Fibroblast of skin of right biceps (primary cell): ENCODE measurements around the gene ESAM.
"Not testable (repeated sequence)": the region's sequence is repeated elsewhere in the genome, so short reads cannot be mapped to it uniquely, and the experiment has no call there.

Experiments
- DNase-seq: peaks from one replicate; pipeline ENCODE4 v3.0.0-alpha.2; 2013

ESAM gene

GRCh38 chr11:124762105-124762623 lies at the start of gene ESAM:
TSS of gene ESAM (minus strand) at chr11:124762290. CDS start at chr11:124762154, 136 bp downstream.
- no peak for DNase-seq

- no peak for DNase-seq
Measured at GRCh38 chr11:124811399-124812125, 49.5 kb upstream of the ESAM start.

GRCh38 chr11:124807660-124808270 lies 45.7 kb upstream of the ESAM start:
- DNase-seq = no peak

- no peak for DNase-seq
Measured at GRCh38 chr11:124807201-124807600, 45.1 kb upstream of the ESAM start.

- DNase-seq = no peak
Measured at GRCh38 chr11:124804884-124805283, 42.8 kb upstream of the ESAM start.

GRCh38 chr11:124801636-124802312 lies 39.7 kb upstream of the ESAM start:
- DNase-seq = peak; percentile 44

- peak; percentile 61 for DNase-seq
Measured at GRCh38 chr11:124801014-124801413, 38.9 kb upstream of the ESAM start.

GRCh38 chr11:124800226-124800929 lies 38.3 kb upstream of the ESAM start, which contains the start of gene MSANTD2:
TSS of gene MSANTD2 (minus strand) at chr11:124800406. CDS start at chr11:124800380, 26 bp downstream.
- DNase-seq = peak; percentile 82

GRCh38 chr11:124799348-124800225 lies 37.5 kb upstream of the ESAM start:
- DNase-seq = peak; percentile 21

GRCh38 chr11:124798991-124799347 lies 36.9 kb upstream of the ESAM start:
- peak; percentile 77 for DNase-seq

- DNase-seq = no peak
Measured at GRCh38 chr11:124796312-124796711, 34.2 kb upstream of the ESAM start.

- DNase-seq = peak; percentile 44
Measured at GRCh38 chr11:124793466-124794278, 31.6 kb upstream of the ESAM start.

GRCh38 chr11:124791626-124792341 lies 29.7 kb upstream of the ESAM start:
- peak; percentile 28 for DNase-seq

GRCh38 chr11:124788521-124788920 lies 26.4 kb upstream of the ESAM start:
- no peak for DNase-seq

GRCh38 chr11:124784051-124784450 lies 22.0 kb upstream of the ESAM start:
- no peak for DNase-seq

- no peak for DNase-seq
Measured at GRCh38 chr11:124783002-124783401, 20.9 kb upstream of the ESAM start.

- DNase-seq = no peak
Measured at GRCh38 chr11:124779568-124779967, 17.5 kb upstream of the ESAM start.

GRCh38 chr11:124778281-124778680 lies 16.2 kb upstream of the ESAM start:
- no peak for DNase-seq

GRCh38 chr11:124776865-124777645 lies 15.0 kb upstream of the ESAM start:
- no peak for DNase-seq

- not testable (repeated sequence) for DNase-seq
Measured at GRCh38 chr11:124770959-124771358, 8.9 kb upstream of the ESAM start.
